GM10266 (cell line): ENCODE results near the gene ADPRHL1.

ENCODE experiments used
- DNase-seq: peaks from one replicate; pipeline ENCODE4 v3.0.0; 2012; ENCODE audit errors: extremely low spot score
- CTCF ChIP-seq: IDR thresholded peaks from 2 replicates; pipeline ENCODE4 v1.5.1; 2012; ENCODE audit warnings: mild to moderate bottlenecking, low read depth; ENCODE audit not compliant: control insufficient read depth, insufficient read depth; ENCODE audit errors: missing control alignments

ADPRHL1 gene

GRCh38 chr13:113413178-113413897 lies 40.0 kb downstream of the ADPRHL1 start:
- DNase-seq = no peak
- TF ChIP-seq CTCF = no peak

- no peak for DNase-seq
- no peak for TF ChIP-seq CTCF
Measured at GRCh38 chr13:113412440-113412839, 40.8 kb downstream of the ADPRHL1 start.

GRCh38 chr13:113411216-113412023 lies 41.9 kb downstream of the ADPRHL1 start:
- no peak for DNase-seq

GRCh38 chr13:113410472-113411201 lies 42.7 kb downstream of the ADPRHL1 start:
- no peak for DNase-seq
- no peak for TF ChIP-seq CTCF

More at GRCh38 chr13:113411216-113412023, 41.9 kb downstream of the ADPRHL1 start:
- no peak for TF ChIP-seq CTCF

GRCh38 chr13:113408562-113408961 lies 44.7 kb downstream of the ADPRHL1 start:
- TF ChIP-seq CTCF = no peak
- no peak for DNase-seq

GRCh38 chr13:113407531-113408393 lies 45.5 kb downstream of the ADPRHL1 start:
- DNase-seq = no peak
- TF ChIP-seq CTCF = no peak
